WTC11 (cell line): Measurements from ENCODE around the gene ABCB11. TPM values are rescaled to one million over a fixed set of nuclear protein-coding genes. Genes with fewer than 3 reads are reported as not detected.

ENCODE experiments used
- ATAC-seq: fragments of 200-7000 bp; cut with Tn5 transposase; 2 replicates; pipeline ENCODE4 v1.10.0; 2021; ENCODE audit warnings: mild to moderate bottlenecking, moderate library complexity
- CTCF ChIA-PET: fragments of 300-600 bp; sonication (Branson Sonifier 250); formaldehyde crosslinking; loops from one replicate; lab custom pipeline; 2021; ENCODE audit warnings: antibody characterized with exemption; lab: Charles Lee
- POLR2A ChIA-PET: fragments of 350-600 bp; sonication (Branson Sonifier 250); formaldehyde crosslinking; loops from one replicate; lab custom pipeline; 2021; ENCODE audit warnings: antibody characterized with exemption; lab: Charles Lee
- DNase-seq: peaks from one replicate; pipeline ENCODE4 v3.0.0; 2021; ENCODE audit warnings: low spot score
- H3K27ac Mint-ChIP-seq: 2 replicates; pipeline ENCODE4 v1.8.0; 2021; ENCODE audit warnings: mixed read lengths
- H3K27me3 Mint-ChIP-seq: 2 replicates; pipeline ENCODE4 v1.8.0; 2021; ENCODE audit warnings: low read depth, mild to moderate bottlenecking, moderate library complexity, mixed read lengths
- H3K36me3 Mint-ChIP-seq: 2 replicates; pipeline ENCODE4 v1.8.0; 2021; ENCODE audit warnings: mixed read lengths
- H3K4me1 Mint-ChIP-seq: 2 replicates; pipeline ENCODE4 v1.8.0; 2022; ENCODE audit warnings: mixed read lengths
- H3K4me3 Mint-ChIP-seq: 2 replicates; pipeline ENCODE4 v1.8.0; 2021; ENCODE audit warnings: mild to moderate bottlenecking, moderate library complexity, mixed read lengths
- H3K9me3 Mint-ChIP-seq: 2 replicates; pipeline ENCODE4 v1.8.0; 2021; ENCODE audit warnings: mixed read lengths
- ATF6 ChIP-seq: sonication (generic); formaldehyde crosslinking; IDR thresholded peaks from 2 replicates; pipeline ENCODE4 v1.8.1; 2023; ENCODE audit warnings: mild to moderate bottlenecking, missing genetic modification reagents
- CBFB ChIP-seq: sonication (generic); formaldehyde crosslinking; IDR thresholded peaks from 2 replicates; pipeline ENCODE4 v1.8.1; 2022; ENCODE audit warnings: mild to moderate bottlenecking, low read depth, missing genetic modification reagents
- CREB1 ChIP-seq: sonication (generic); formaldehyde crosslinking; IDR thresholded peaks from 2 replicates; pipeline ENCODE4 v1.8.0; 2023; ENCODE audit warnings: mild to moderate bottlenecking, missing genetic modification reagents
- CREM ChIP-seq: sonication (generic); formaldehyde crosslinking; IDR thresholded peaks from 2 replicates; pipeline ENCODE4 v1.8.1; 2022; ENCODE audit warnings: mild to moderate bottlenecking, missing genetic modification reagents, moderate library complexity
- E2F1 ChIP-seq: sonication (generic); formaldehyde crosslinking; IDR thresholded peaks from 2 replicates; pipeline ENCODE4 v1.8.0; 2022; ENCODE audit warnings: mild to moderate bottlenecking, missing genetic modification reagents
- ELF4 ChIP-seq: sonication (generic); formaldehyde crosslinking; IDR thresholded peaks from 2 replicates; pipeline ENCODE4 v1.8.1; 2022; ENCODE audit warnings: low read depth, mild to moderate bottlenecking, moderate library complexity, missing genetic modification reagents
- ETV6 ChIP-seq: sonication (generic); formaldehyde crosslinking; IDR thresholded peaks from 2 replicates; pipeline ENCODE4 v1.8.1; 2022; ENCODE audit warnings: mild to moderate bottlenecking, missing genetic modification reagents
- FOXP1 ChIP-seq: sonication (generic); formaldehyde crosslinking; IDR thresholded peaks from 2 replicates; pipeline ENCODE4 v1.8.0; 2022; ENCODE audit warnings: missing genetic modification reagents, mild to moderate bottlenecking, moderate library complexity, borderline replicate concordance
- KAT7 ChIP-seq: sonication (generic); formaldehyde crosslinking; IDR thresholded peaks from 2 replicates; pipeline ENCODE4 v1.8.1; 2023; ENCODE audit warnings: missing genetic modification reagents, mild to moderate bottlenecking, borderline replicate concordance
- MYBL2 ChIP-seq: sonication (generic); formaldehyde crosslinking; IDR thresholded peaks from 2 replicates; pipeline ENCODE4 v1.8.1; 2023; ENCODE audit warnings: mild to moderate bottlenecking, moderate library complexity, missing genetic modification reagents
- NFE2L1 ChIP-seq: sonication (generic); formaldehyde crosslinking; IDR thresholded peaks from 2 replicates; pipeline ENCODE4 v1.8.1; 2023; ENCODE audit warnings: missing genetic modification reagents
- RORB ChIP-seq: fragments of 250-450 bp; sonication (Bioruptor Pico); IDR thresholded peaks from 2 replicates; pipeline ENCODE4 v1.9.0; 2021; ENCODE audit warnings: mild to moderate bottlenecking
- USF1 ChIP-seq: sonication (generic); formaldehyde crosslinking; IDR thresholded peaks from 2 replicates; pipeline ENCODE4 v1.8.0; 2022; ENCODE audit warnings: mild to moderate bottlenecking, missing genetic modification reagents
- ZMAT4 ChIP-seq: fragments of 250-450 bp; sonication (Bioruptor Pico); IDR thresholded peaks from 2 replicates; pipeline ENCODE4 v1.9.0; 2021; ENCODE audit warnings: mild to moderate bottlenecking
- ZNF121 ChIP-seq: sonication (generic); formaldehyde crosslinking; IDR thresholded peaks from 2 replicates; pipeline ENCODE4 v1.8.0; 2023; ENCODE audit warnings: missing genetic modification reagents
- ZNF138 ChIP-seq: sonication (generic); formaldehyde crosslinking; conservative IDR thresholded peaks from 2 replicates; pipeline ENCODE4 v1.8.1; 2022; ENCODE audit warnings: mild to moderate bottlenecking, moderate library complexity, missing genetic modification reagents
- ZNF232 ChIP-seq: sonication (generic); formaldehyde crosslinking; IDR thresholded peaks from 2 replicates; pipeline ENCODE4 v1.8.0; 2022; ENCODE audit warnings: mild to moderate bottlenecking, missing genetic modification reagents
- total RNA-seq: library from RNA; stranded (reverse); gene quantifications from 3 replicates; pipeline ENCODE4 v1.2.3, GENCODE V29; 2021
- TF ChIP-seq, protein P1 (sequence below): sonication (generic); formaldehyde crosslinking; IDR thresholded peaks from 2 replicates; pipeline ENCODE4 v1.8.1; 2023; ENCODE audit warnings: mild to moderate bottlenecking, missing genetic modification reagents, moderate library complexity
- TF ChIP-seq, protein P2 (sequence below): fragments of 250-450 bp; sonication (Bioruptor Pico); IDR thresholded peaks from 2 replicates; pipeline ENCODE4 v1.9.0; 2021; ENCODE audit warnings: mild to moderate bottlenecking

ABCB11 gene
- total RNA-seq, 1 experiment from 2014 or later, result 0.77 TPM

GRCh38 chr2:168995744-168996143 lies 35.4 kb downstream of the ABCB11 start:
- Mint-ChIP-seq H3K4me1 (no peaks in the 10 kb centered on the region), H3K27ac (no peak overlapping the region), H3K36me3 (no peaks in the 10 kb centered on the region), H3K4me3 (no peak overlapping the region), H3K27me3 (no peaks in the 10 kb centered on the region), H3K9me3 (no peaks in the 10 kb centered on the region)
- ChIA-PET POLR2A (no interaction called here), CTCF (no interaction called here)
- ATAC-seq (no peak), DNase-seq (no peak)
- TF ChIP-seq ELF4 (CRISPR knock-in tag), result no peak
- TF ChIP-seq NFE2L1 (CRISPR knock-in tag), result no peak
- TF ChIP-seq MYBL2 (CRISPR knock-in tag), result no peak
- TF ChIP-seq CREB1 (CRISPR knock-in tag), result no peak
- no peak for TF ChIP-seq ZNF138 (CRISPR knock-in tag)
- no peak for TF ChIP-seq USF1 (CRISPR knock-in tag)
- no peak for TF ChIP-seq CREM (CRISPR knock-in tag)

DNA sequence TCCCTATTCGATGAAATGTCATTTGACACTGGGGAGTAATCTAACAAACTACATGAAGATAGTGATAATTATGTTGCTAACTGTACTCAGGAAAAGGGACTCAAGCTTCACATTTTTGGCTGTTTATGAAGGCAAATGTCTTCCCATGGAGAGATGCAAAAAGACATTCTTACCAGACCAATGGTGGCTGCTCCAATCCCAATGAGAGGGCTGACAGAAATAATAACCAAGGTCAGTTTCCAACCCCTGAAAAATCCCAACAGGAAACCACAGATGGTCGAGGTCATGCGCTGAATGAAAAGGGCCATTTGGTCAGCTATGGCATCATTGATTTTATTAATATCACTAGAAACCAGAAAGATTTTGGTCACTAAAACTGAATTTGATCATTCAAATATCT lies 37.6 kb downstream of the ABCB11 start:
- DNase-seq (no peak), ATAC-seq (no peak)
- no peak overlapping the region for H3K27ac Mint-ChIP-seq
- H3K4me3 Mint-ChIP-seq, result no peak overlapping the region
- TF ChIP-seq CBFB (CRISPR knock-in tag) (no peak), ZMAT4 (no peak), ZNF121 (CRISPR knock-in tag) (no peak), ZNF138 (CRISPR knock-in tag) (no peak)
- TF ChIP-seq, all 79 proteins: peak for 0
- Mint-ChIP-seq H3K9me3 (no peaks in the 10 kb centered on the region), H3K27me3 (no peaks in the 10 kb centered on the region), H3K36me3 (no peaks in the 10 kb centered on the region), H3K4me1 (no peaks in the 10 kb centered on the region)
- ChIA-PET POLR2A (no interaction called here), CTCF (no interaction called here)

DNA sequence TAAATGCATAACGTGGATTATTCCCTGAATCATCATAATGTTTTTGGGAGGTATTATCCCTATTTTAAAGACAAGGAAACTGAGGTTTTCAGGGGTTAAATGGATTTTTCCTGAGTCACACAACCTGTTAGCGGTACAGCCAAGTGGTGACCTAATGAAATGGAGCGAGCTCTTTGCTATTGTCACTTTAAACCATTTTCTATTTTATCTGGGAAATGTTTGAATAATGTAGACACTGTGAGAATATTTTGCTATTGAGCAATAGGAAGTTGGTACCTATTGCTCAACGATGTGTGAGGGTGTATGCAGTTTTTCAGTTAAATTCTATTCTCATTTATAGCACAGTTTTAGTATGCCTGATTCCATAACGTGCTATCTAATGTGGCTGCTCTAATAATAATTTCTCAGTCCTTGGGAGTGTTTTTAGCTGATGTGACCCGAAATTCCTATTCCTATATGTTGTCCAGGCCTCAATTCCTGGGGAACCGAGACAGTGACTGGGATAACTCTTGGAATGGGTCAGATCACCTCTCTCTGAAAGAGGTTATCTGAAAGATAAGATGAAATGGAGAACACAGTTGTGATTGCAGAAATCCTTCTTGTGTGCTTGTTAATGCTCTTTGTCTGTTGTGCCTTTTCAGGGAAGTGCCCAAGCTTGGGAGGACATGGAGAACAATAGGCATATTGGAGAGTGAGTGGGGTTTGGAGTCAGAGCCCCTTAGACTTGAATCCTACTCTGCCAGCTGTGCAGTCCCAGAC lies 38.4 kb downstream of the ABCB11 start:
- CTCF ChIA-PET, result no interaction called here
- no peak for ATAC-seq
- no peak overlapping the region for H3K27ac Mint-ChIP-seq
- DNase-seq, result no peak
- H3K36me3 Mint-ChIP-seq, result no peaks in the 10 kb centered on the region
- TF ChIP-seq, protein P1, sequence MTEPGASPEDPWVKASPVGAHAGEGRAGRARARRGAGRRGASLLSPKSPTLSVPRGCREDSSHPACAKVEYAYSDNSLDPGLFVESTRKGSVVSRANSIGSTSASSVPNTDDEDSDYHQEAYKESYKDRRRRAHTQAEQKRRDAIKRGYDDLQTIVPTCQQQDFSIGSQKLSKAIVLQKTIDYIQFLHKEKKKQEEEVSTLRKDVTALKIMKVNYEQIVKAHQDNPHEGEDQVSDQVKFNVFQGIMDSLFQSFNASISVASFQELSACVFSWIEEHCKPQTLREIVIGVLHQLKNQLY (CRISPR knock-in tag), result no peak
- TF ChIP-seq FOXP1 (CRISPR knock-in tag) (no peak), ETV6 (CRISPR knock-in tag) (no peak), E2F1 (CRISPR knock-in tag) (no peak), USF1 (CRISPR knock-in tag) (no peak)
- TF ChIP-seq, all 79 proteins: peak for 0
- no peaks in the 10 kb centered on the region for H3K27me3 Mint-ChIP-seq
- POLR2A ChIA-PET, result no interaction called here
- no peaks in the 10 kb centered on the region for H3K4me1 Mint-ChIP-seq
- no peaks in the 10 kb centered on the region for H3K9me3 Mint-ChIP-seq
- no peak overlapping the region for H3K4me3 Mint-ChIP-seq

- Mint-ChIP-seq H3K27me3 (no peaks in the 10 kb centered on the region), H3K4me3 (no peak overlapping the region), H3K27ac (no peak overlapping the region), H3K4me1 (no peaks in the 10 kb centered on the region), H3K36me3 (no peaks in the 10 kb centered on the region), H3K9me3 (no peaks in the 10 kb centered on the region)
- ATAC-seq (no peak), DNase-seq (no peak)
- CTCF ChIA-PET, result interaction anchor here (0.7 kb wide), 1 partner anchor 46 kb away, joined by 3 read pairs; no protein-coding TSS in a partner anchor
- POLR2A ChIA-PET, result interaction anchor here (0.7 kb wide), 2 partner anchors 39 to 102 kb away, joined by 4 to 5 read pairs; no protein-coding TSS in a partner anchor
- TF ChIP-seq ATF6, result no peak
- no peak for TF ChIP-seq RORB (CRISPR knock-in tag)
- TF ChIP-seq ZNF232, result no peak
- TF ChIP-seq, protein P2, sequence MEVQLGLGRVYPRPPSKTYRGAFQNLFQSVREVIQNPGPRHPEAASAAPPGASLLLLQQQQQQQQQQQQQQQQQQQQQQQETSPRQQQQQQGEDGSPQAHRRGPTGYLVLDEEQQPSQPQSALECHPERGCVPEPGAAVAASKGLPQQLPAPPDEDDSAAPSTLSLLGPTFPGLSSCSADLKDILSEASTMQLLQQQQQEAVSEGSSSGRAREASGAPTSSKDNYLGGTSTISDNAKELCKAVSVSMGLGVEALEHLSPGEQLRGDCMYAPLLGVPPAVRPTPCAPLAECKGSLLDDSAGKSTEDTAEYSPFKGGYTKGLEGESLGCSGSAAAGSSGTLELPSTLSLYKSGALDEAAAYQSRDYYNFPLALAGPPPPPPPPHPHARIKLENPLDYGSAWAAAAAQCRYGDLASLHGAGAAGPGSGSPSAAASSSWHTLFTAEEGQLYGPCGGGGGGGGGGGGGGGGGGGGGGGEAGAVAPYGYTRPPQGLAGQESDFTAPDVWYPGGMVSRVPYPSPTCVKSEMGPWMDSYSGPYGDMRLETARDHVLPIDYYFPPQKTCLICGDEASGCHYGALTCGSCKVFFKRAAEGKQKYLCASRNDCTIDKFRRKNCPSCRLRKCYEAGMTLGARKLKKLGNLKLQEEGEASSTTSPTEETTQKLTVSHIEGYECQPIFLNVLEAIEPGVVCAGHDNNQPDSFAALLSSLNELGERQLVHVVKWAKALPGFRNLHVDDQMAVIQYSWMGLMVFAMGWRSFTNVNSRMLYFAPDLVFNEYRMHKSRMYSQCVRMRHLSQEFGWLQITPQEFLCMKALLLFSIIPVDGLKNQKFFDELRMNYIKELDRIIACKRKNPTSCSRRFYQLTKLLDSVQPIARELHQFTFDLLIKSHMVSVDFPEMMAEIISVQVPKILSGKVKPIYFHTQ (CRISPR knock-in tag), result no peak
- no peak for TF ChIP-seq KAT7 (CRISPR knock-in tag)
Measured at GRCh38 chr2:168992026-168992425, 39.1 kb downstream of the ABCB11 start.
